ENCODE measurements around the gene PTK6. TPM values are rescaled to one million over a fixed set of nuclear protein-coding genes. Genes with fewer than 3 reads are reported as not detected.

Gene PTK6
- polyA plus RNA-seq, 2 of the 4 experiments (the other 2 are of a cell fraction) = 1.2 to 2.0 TPM

DNA sequence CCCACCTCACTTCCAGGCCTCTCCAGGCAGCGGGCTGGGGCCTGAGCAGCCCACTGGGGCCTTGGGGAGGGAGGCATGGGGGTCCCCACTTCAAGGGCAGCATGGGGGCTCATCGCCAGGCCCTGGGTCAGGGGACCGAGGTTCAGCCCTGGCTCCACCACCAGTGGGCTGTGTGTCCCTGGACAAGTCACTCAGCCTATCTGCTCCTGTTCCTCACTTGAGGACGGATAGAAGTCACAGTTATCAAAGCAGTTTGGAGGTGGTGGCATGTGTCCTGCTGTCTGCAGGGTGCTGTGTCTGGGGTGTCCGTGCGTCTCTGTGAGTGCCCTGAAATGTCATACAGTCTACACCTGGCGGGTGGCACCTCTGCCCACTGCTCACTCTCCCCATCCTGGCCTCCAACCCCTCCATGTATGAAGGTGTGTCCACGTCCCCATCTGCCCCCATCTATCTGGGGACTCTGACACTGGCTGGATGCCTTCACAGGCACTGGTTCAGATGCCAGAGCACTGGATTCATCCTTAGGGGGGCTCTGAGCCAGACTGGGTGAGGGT lies 41.9 kb downstream of the PTK6 start:
- 76% methylated on average over 6 of the region's 8 CpGs for WGBS (ENCODE audit: missing lambda C conversion rate)
- ChIA-PET POLR2A (no interaction called here), CTCF (interaction anchor here (0.7 to 3.6 kb wide), 26 partner anchors 8 to 478 kb away, joined by 3 to 75 read pairs (median 7); partner anchors contain the start of genes PPDPF and PTK6)
- H3K4me2 ChIP-seq = no peak overlapping the region
- no peak for DNase-seq (ENCODE audit: low read depth in 1 of 2, low spot score in 1 of 2)
- ATAC-seq = no peak
- H3K4me3 ChIP-seq = no peak overlapping the region
- peaks cover 27% of the 10 kb centered on the region for H3K4me1 ChIP-seq
- FAIRE-seq = no peak
- no peak overlapping the region for H3K27ac ChIP-seq
- TF ChIP-seq POLR2AphosphoS2 (conservative IDR thresholded peaks at IDR 0.05; ENCODE audit: low read length) (no peak), EP300 (IDR thresholded peaks at IDR 0.05) (no peak), KDM5A (IDR thresholded peaks at IDR 0.05) (no peak), MYC (IDR thresholded peaks at IDR 0.05; ENCODE audit: borderline replicate concordance, low read length) (no peak), HDAC2 (IDR thresholded peaks at IDR 0.05) (no peak), HOXA7 (CRISPR knock-in tag; IDR thresholded peaks at IDR 0.05) (no peak), ZFP36 (IDR thresholded peaks at IDR 0.05; ENCODE audit: borderline replicate concordance, partially characterized antibody) (no peak), RARB (CRISPR knock-in tag; IDR thresholded peaks at IDR 0.05) (no peak), SREBF2 (IDR thresholded peaks at IDR 0.05) (no peak), EHF (CRISPR knock-in tag; IDR thresholded peaks at IDR 0.05) (no peak), MAFK (IDR thresholded peaks at IDR 0.05; ENCODE audit: partially characterized antibody) (no peak), ESRRA (IDR thresholded peaks at IDR 0.05; ENCODE audit: borderline replicate concordance, low read length) (no peak), RFX5 (IDR thresholded peaks at IDR 0.05) (no peak), NPAS2 (CRISPR knock-in tag; IDR thresholded peaks at IDR 0.05; ENCODE audit: borderline replicate concordance) (no peak), KDM1A (IDR thresholded peaks at IDR 0.05; ENCODE audit: low read depth) (no peak), RNF2 (IDR thresholded peaks at IDR 0.05; ENCODE audit: borderline replicate concordance, low read depth) (no peak)
- TF ChIP-seq, protein P1, sequence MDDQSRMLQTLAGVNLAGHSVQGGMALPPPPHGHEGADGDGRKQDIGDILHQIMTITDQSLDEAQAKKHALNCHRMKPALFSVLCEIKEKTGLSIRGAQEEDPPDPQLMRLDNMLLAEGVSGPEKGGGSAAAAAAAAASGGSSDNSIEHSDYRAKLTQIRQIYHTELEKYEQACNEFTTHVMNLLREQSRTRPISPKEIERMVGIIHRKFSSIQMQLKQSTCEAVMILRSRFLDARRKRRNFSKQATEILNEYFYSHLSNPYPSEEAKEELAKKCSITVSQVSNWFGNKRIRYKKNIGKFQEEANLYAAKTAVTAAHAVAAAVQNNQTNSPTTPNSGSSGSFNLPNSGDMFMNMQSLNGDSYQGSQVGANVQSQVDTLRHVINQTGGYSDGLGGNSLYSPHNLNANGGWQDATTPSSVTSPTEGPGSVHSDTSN (IDR thresholded peaks at IDR 0.05) = no peak
- no peaks in the 10 kb centered on the region for H3K9me3 ChIP-seq

DNA sequence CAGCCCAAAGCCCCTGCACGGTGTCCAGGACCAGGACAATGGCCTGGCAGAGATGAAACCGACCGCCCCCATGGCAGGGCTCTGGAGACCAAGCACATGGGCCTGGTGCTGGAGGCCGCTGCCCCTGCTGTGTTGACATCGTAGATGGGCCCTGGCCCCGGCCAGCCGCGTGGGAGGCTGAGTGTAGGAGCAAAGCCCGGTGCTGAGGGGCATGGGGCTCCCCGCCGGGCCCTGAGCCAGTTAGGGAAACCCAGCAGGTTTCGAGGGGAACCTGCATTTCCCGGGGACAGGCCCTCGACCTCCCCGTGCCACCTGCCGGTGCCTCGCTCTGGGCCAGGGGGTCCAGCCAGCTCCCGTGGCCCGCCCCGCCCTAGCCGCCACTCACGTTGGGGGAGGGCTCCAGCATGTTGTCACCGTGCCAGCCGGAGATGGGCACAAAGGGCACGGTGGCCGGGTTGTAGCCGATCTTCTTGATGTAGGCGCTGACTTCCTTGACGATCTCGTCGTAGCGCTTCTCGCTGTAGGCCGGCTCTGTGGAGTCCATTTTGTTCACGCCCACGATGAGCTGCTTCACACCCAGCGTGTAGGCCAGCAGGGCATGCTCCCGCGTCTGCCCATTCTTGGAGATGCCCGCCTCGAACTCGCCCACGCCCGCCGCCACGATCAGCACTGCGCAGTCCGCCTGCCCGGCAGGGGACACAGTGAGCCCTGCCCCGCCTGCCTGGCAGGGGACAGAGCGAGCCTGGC lies 42.6 kb downstream of the PTK6 start:
- no peaks in the 10 kb centered on the region for H3K9me3 ChIP-seq
- POLR2A ChIA-PET = interaction anchor here (1.5 kb wide), 1 partner anchor 26 kb away, joined by 12 read pairs; the partner anchor contains the start of gene PPDPF
- H3K4me2 ChIP-seq = no peak overlapping the region
- no peak for FAIRE-seq
- no peak for ATAC-seq
- H3K4me1 ChIP-seq = peaks cover 26% of the 10 kb centered on the region
- CTCF ChIA-PET = interaction anchor here (0.9 to 2.1 kb wide), 5 partner anchors 25 to 271 kb away, joined by 3 to 6 read pairs (median 3); partner anchors contain the start of gene PPDPF
- TF ChIP-seq FOSB (CRISPR knock-in tag; IDR thresholded peaks at IDR 0.05) = no peak
- no peak for TF ChIP-seq EHMT2 (IDR thresholded peaks at IDR 0.05; ENCODE audit: low read depth)
- TF ChIP-seq HEYL (CRISPR knock-in tag; IDR thresholded peaks at IDR 0.05) = no peak
- no peak for TF ChIP-seq ESRRA (IDR thresholded peaks at IDR 0.05; ENCODE audit: borderline replicate concordance, low read length)
- TF ChIP-seq JUNB (IDR thresholded peaks at IDR 0.05) = no peak
- H3K4me3 ChIP-seq = no peak overlapping the region
- DNase-seq (ENCODE audit: low read depth in 1 of 2, low spot score in 1 of 2) = no peak
- H3K27ac ChIP-seq = no peak overlapping the region
- WGBS (ENCODE audit: missing lambda C conversion rate) = 93% methylated on average over 40 of the region's 51 CpGs

GRCh38 chr20:63494084-63494419 lies 43.1 kb downstream of the PTK6 start:
- no peak overlapping the region for H3K4me2 ChIP-seq
- no peak for ATAC-seq
- ChIA-PET CTCF (interaction anchor here (0.9 to 2.1 kb wide), 6 partner anchors 9 to 271 kb away, joined by 3 to 6 read pairs (median 3); partner anchors contain the start of gene PPDPF), POLR2A (interaction anchor here (1.5 kb wide), 1 partner anchor 27 kb away, joined by 12 read pairs; the partner anchor contains the start of gene PPDPF)
- H3K4me3 ChIP-seq = no peak overlapping the region
- peaks cover 22% of the 10 kb centered on the region for H3K4me1 ChIP-seq
- no peak for DNase-seq (ENCODE audit: low read depth in 1 of 2, low spot score in 1 of 2)
- no peak for FAIRE-seq
- H3K9me3 ChIP-seq = no peaks in the 10 kb centered on the region
- H3K27ac ChIP-seq = no peak overlapping the region
- WGBS (ENCODE audit: missing lambda C conversion rate) = 91% methylated on average over 4 of the region's 7 CpGs
- TF ChIP-seq KDM1A (IDR thresholded peaks at IDR 0.05; ENCODE audit: low read depth) (no peak), BHLHE40 (IDR thresholded peaks at IDR 0.05; ENCODE audit: low read depth, low read length) (no peak), SREBF2 (IDR thresholded peaks at IDR 0.05) (no peak), EHF (CRISPR knock-in tag; IDR thresholded peaks at IDR 0.05) (no peak), CHD2 (IDR thresholded peaks at IDR 0.05; ENCODE audit: low read length, partially characterized antibody) (no peak), HOXA7 (CRISPR knock-in tag; IDR thresholded peaks at IDR 0.05) (no peak)
- TF ChIP-seq, protein P2, sequence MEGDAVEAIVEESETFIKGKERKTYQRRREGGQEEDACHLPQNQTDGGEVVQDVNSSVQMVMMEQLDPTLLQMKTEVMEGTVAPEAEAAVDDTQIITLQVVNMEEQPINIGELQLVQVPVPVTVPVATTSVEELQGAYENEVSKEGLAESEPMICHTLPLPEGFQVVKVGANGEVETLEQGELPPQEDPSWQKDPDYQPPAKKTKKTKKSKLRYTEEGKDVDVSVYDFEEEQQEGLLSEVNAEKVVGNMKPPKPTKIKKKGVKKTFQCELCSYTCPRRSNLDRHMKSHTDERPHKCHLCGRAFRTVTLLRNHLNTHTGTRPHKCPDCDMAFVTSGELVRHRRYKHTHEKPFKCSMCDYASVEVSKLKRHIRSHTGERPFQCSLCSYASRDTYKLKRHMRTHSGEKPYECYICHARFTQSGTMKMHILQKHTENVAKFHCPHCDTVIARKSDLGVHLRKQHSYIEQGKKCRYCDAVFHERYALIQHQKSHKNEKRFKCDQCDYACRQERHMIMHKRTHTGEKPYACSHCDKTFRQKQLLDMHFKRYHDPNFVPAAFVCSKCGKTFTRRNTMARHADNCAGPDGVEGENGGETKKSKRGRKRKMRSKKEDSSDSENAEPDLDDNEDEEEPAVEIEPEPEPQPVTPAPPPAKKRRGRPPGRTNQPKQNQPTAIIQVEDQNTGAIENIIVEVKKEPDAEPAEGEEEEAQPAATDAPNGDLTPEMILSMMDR (IDR thresholded peaks at IDR 0.05) = no peak

All from A549 (cell line).